ENCODE measurements around the gene NBPF1.
"Not testable (repeated sequence)": the region's sequence is repeated elsewhere in the genome, so short reads cannot be mapped to it uniquely, and the experiment has no call there.

NBPF1 gene

DNA sequence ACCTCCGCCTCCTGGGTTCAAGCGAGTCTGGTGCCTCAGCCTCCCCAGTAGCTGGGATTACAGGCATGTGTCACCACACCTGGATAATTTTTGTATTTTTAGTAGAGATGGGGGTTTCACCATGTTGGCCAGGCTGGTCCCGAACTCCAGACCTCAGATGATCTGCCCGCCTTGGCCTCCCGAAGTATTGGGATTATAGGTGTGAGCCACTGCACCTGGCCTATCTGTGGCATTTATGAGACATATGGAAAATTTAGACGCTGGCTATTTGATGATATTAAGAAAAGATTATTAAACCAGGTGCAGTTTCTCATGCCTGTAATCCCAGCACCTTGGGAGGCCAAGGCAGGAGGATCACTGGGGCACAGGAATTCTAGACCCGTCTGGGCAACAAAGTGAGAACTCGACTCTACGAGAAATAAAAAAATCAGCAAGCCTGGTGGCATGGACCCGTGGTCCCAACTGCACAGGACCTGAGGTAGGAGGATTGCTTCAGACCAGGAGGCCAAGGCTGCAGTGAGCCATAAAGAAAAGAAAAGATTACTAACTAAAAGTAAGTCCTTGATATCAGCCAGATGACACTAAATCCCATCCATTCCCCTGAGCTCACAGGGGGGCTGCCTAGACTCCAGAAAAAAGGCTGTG lies 23.3 kb upstream of the NBPF1 start:
- not testable (repeated sequence) for H3K27me3 ChIP-seq (replicated peaks; ENCODE audit: control insufficient read depth, insufficient read depth, low read length); H3K4me3 ChIP-seq (replicated peaks; ENCODE audit: low read depth, low read length); DNase-seq (ENCODE audit: extremely low read depth, insufficient read length)
- peaks cover 11% of the 10 kb centered on the region for H3K36me3 ChIP-seq (ENCODE audit: control insufficient read depth, insufficient read depth, low read length)

DNA sequence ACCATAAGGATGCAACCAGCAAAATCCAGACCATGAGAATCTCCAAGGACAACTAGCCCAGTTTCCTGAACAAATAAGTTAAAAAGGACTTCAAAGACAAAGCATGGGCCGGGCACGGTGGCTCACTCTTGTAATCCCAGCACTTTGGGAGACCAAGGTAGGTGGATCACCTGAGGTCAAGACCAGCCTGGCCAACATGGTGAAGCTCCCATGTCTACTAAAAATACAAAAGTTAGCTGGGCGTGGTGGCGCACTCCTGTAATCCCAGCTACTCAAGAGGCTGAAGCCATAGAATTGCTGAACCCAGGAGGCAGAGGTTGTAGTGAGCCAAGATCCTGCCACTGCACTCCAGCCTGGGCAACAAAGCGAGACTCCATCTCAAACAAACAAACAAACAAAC lies 22.6 kb upstream of the NBPF1 start:
- not testable (repeated sequence) for H3K27me3 ChIP-seq (replicated peaks; ENCODE audit: control insufficient read depth, insufficient read depth, low read length); H3K4me3 ChIP-seq (replicated peaks; ENCODE audit: low read depth, low read length); DNase-seq (ENCODE audit: extremely low read depth, insufficient read length)
- peaks cover 17% of the 10 kb centered on the region for H3K36me3 ChIP-seq (ENCODE audit: control insufficient read depth, insufficient read depth, low read length)

- peaks cover 24% of the 10 kb centered on the region for H3K36me3 ChIP-seq (ENCODE audit: control insufficient read depth, insufficient read depth, low read length)
- DNase-seq (ENCODE audit: extremely low read depth, insufficient read length); H3K27me3 ChIP-seq (replicated peaks; ENCODE audit: control insufficient read depth, insufficient read depth, low read length): not testable (repeated sequence)
Observed at GRCh38 chr1:16633540-16634282, 20.3 kb upstream of the NBPF1 start.

GRCh38 chr1:16632044-16632850 lies 18.9 kb upstream of the NBPF1 start:
- DNase-seq (ENCODE audit: extremely low read depth, insufficient read length); H3K4me3 ChIP-seq (replicated peaks; ENCODE audit: low read depth, low read length); H3K27me3 ChIP-seq (replicated peaks; ENCODE audit: control insufficient read depth, insufficient read depth, low read length): not testable (repeated sequence)
- peaks cover 28% of the 10 kb centered on the region for H3K36me3 ChIP-seq (ENCODE audit: control insufficient read depth, insufficient read depth, low read length)

More at GRCh38 chr1:16633540-16634282, 20.3 kb upstream of the NBPF1 start:
- H3K4me3 ChIP-seq (replicated peaks; ENCODE audit: low read depth, low read length): not testable (repeated sequence)

- H3K36me3 ChIP-seq (ENCODE audit: control insufficient read depth, insufficient read depth, low read length): peaks cover 30% of the 10 kb centered on the region
Observed at GRCh38 chr1:16631248-16632043, 18.1 kb upstream of the NBPF1 start.

DNA sequence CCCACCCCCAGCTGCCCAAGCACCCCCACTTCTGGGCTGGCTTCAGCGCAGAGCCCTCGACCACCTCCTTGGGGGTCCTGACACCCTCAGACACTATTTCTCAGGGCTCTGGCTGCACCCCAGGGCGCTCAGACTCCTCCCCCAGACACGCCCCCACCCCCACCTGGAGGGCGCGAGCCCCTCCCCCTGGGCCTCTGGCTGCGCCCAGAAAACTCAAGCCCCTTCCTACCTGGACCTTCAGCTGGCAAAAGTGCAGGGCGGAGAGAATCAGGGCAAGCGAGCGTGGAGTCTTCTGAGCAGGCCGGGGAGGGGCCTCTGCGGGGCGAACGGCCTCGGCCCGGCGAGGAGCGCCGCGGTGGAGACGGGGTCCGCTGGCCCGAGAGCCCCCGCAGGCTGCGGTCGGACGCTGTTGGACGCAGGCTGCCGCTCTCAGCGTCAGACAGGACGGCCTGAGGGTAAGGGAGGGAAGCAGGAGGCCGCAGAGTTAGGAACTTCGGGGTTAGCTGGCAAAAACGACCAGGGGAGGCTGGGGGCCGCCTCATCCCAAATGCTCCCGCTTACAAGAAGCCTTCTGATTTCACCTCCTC lies 17.4 kb upstream of the NBPF1 start:
- no peak for DNase-seq (ENCODE audit: extremely low read depth, insufficient read length)
- Histone ChIP-seq H3K36me3 (ENCODE audit: control insufficient read depth, insufficient read depth, low read length) (peaks cover 35% of the 10 kb centered on the region), H3K4me3 (replicated peaks; ENCODE audit: low read depth, low read length) (no peak overlapping the region), H3K27me3 (replicated peaks; ENCODE audit: control insufficient read depth, insufficient read depth, low read length) (no peaks in the 10 kb centered on the region)
- TF ChIP-seq, protein P1, sequence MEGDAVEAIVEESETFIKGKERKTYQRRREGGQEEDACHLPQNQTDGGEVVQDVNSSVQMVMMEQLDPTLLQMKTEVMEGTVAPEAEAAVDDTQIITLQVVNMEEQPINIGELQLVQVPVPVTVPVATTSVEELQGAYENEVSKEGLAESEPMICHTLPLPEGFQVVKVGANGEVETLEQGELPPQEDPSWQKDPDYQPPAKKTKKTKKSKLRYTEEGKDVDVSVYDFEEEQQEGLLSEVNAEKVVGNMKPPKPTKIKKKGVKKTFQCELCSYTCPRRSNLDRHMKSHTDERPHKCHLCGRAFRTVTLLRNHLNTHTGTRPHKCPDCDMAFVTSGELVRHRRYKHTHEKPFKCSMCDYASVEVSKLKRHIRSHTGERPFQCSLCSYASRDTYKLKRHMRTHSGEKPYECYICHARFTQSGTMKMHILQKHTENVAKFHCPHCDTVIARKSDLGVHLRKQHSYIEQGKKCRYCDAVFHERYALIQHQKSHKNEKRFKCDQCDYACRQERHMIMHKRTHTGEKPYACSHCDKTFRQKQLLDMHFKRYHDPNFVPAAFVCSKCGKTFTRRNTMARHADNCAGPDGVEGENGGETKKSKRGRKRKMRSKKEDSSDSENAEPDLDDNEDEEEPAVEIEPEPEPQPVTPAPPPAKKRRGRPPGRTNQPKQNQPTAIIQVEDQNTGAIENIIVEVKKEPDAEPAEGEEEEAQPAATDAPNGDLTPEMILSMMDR (IDR thresholded peaks at IDR 0.05; ENCODE audit: insufficient read depth, low read length, poor library complexity, severe bottlenecking): no peak

More at GRCh38 chr1:16631248-16632043, 18.1 kb upstream of the NBPF1 start:
- TF ChIP-seq, protein P1 (IDR thresholded peaks at IDR 0.05; ENCODE audit: insufficient read depth, low read length, poor library complexity, severe bottlenecking): no peak
- DNase-seq (ENCODE audit: extremely low read depth, insufficient read length): no peak
- H3K27me3 ChIP-seq (replicated peaks; ENCODE audit: control insufficient read depth, insufficient read depth, low read length): no peaks in the 10 kb centered on the region
- no peak overlapping the region for H3K4me3 ChIP-seq (replicated peaks; ENCODE audit: low read depth, low read length)

- peaks cover 38% of the 10 kb centered on the region for H3K36me3 ChIP-seq (ENCODE audit: control insufficient read depth, insufficient read depth, low read length)
- DNase-seq (ENCODE audit: extremely low read depth, insufficient read length); H3K4me3 ChIP-seq (replicated peaks; ENCODE audit: low read depth, low read length); H3K27me3 ChIP-seq (replicated peaks; ENCODE audit: control insufficient read depth, insufficient read depth, low read length): not testable (repeated sequence)
Observed at GRCh38 chr1:16629916-16630530, 16.7 kb upstream of the NBPF1 start.

Data from GM06990 (cell line).